Ovary (tissue), 9 donors: ENCODE measurements around the gene PGGHG. TPM values are rescaled to one million over a fixed set of nuclear protein-coding genes. Genes with fewer than 3 reads are reported as not detected.
"Not testable (repeated sequence)": the region's sequence is repeated elsewhere in the genome, so short reads cannot be mapped to it uniquely, and the experiment has no call there.

Experiments
- DNase-seq, 5 donors: peaks; one replicate each; pipeline ENCODE4 v3.0.0-alpha.2; 2019 to 2020
- H3K27ac ChIP-seq, 2 donors: fragments of 200-600 bp; one replicate each; pipeline versions ENCODE4 v1.5.1 to v1.8.0; 2019 to 2022
- H3K27me3 ChIP-seq: fragments of 200-600 bp; one replicate; pipeline ENCODE4 v1.8.0; 2022
- H3K36me3 ChIP-seq: fragments of 200-600 bp; sonication (generic); one replicate; pipeline ENCODE4 v1.5.1; 2019
- H3K4me1 ChIP-seq: one replicate; pipeline ENCODE4 v1.8.1; 2013; ENCODE audit warnings: mild to moderate bottlenecking, moderate library complexity; ENCODE audit not compliant: insufficient read depth
- H3K4me3 ChIP-seq: fragments of 200-600 bp; sonication (generic); one replicate; pipeline ENCODE4 v1.5.1; 2017
- H3K9me3 ChIP-seq, 2 donors: fragments of 200-600 bp in 1 of 2; sonication (generic) in 1 of 2; one replicate each; pipeline versions ENCODE4 v1.5.1 to v1.8.1; 2013 to 2019; ENCODE audit warnings: mild to moderate bottlenecking in 1 of 2, moderate library complexity in 1 of 2
- EP300 ChIP-seq: sonication (generic); formaldehyde crosslinking; IDR thresholded peaks from one replicate; pipeline ENCODE4 v1.6.1; 2017; ENCODE audit warnings: antibody characterized with exemption
- POLR2A ChIP-seq: fragments of 450-650 bp; IDR thresholded peaks from one replicate; pipeline ENCODE4 v1.6.1; 2017; ENCODE audit warnings: antibody characterized with exemption, mild to moderate bottlenecking, moderate library complexity
- WGBS, 3 donors: extraction: QIAGEN DNeasy Blood & Tissue Kit in 1 of 3; methylation state at CpG; one replicate each; pipeline versions ENCODE4 v1.1.5 to v1.1.7; 2013 to 2017; 5-methylcytosine and 5-hydroxymethylcytosine counted together
- intact Hi-C, 4 donors: fragments of 100-400 bp; cut with DNase I; formaldehyde crosslinking; loops; one replicate each; pipeline versions ENCODE4 v1.11.0 to v1.15.1; 2022 to 2023
- polyA plus RNA-seq, 2 donors: library from polyadenylated mRNA; stranded (reverse); fragments of 200-250 nt in 1 of 2; fragments of 350-450 nt in 1 of 2; fragmentation: Illumina TruSeq in 1 of 2; extraction: RNeasy Lipid Tissue Mini Kit (QIAGEN cat#74804) in 1 of 2; gene quantifications; one replicate each; pipeline ENCODE4 v1.2.3, GENCODE V29; 2013 to 2014
- total RNA-seq, 7 donors: library from RNA; depleted of rRNA in 2 of 7; stranded (reverse); fragments of >200 nt in 2 of 7; fragmentation: NEBNext Ultra II Directional in 3 of 7; extraction: Animal tissue kit (Norgen Biotek cat#: 25700) in 3 of 7; gene quantifications; one replicate each; pipeline versions ENCODE4 v1.1.0 to v1.2.4, GENCODE V29; 2016 to 2023
- TF ChIP-seq, protein P1 (sequence below), 3 donors: fragments of 450-650 bp in 2 of 3; fragments of 200-600 bp in 1 of 3; IDR thresholded peaks; one replicate each; pipeline versions ENCODE4 v1.5.1 to v1.8.0; 2016 to 2022; ENCODE audit warnings: antibody characterized with exemption in 3 of 3, mild to moderate bottlenecking in 1 of 3
- donor health status: DM: no; HTN: no; CAD: no; lungs with moderate emphysema.
- donor health status: DM: no; HTN: no; CAD: no.
- donor health status: Bipolar disorder and iron deficiency.
- donor health status: DM: yes; HTN: yes; CAD: no.
- donor health status: DM: no; HTN: no; CAD: no.
- donor health status: DM: yes; HTN: yes; CAD: no.

PGGHG gene
- total and polyA plus RNA-seq, 9 donors: 0.25 to 21.3 (median 9.3) TPM

DNA sequence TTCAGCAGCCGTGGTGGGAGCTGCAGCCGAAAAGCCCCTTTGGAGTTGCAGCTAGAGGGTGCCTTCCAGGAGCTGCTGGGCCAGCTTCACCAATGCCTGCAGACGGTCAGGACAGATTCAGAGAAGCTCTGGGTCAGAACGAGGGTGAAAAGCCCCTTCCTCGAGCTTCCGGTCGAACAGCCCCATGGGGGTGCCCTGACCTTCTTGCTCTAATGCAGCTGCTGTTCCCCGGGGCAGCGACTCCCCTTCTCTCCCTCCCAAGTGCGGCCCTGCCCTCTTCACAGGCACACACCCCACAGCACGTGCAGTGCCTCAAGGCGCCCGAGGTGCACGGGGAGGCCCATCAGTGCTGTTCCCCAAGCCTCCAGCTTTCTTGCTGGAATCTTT, 41.4 kb downstream of the PGGHG start:
- intact Hi-C loops: no loop called here
- H3K27me3 ChIP-seq: no peaks in the 10 kb centered on the region
- H3K4me3 ChIP-seq: no peak overlapping the region
- WGBS, 3 donors: 66 to 77% (median 68%) methylated on average over 14 of the region's 14 CpGs
- H3K9me3 ChIP-seq: no peaks in the 10 kb centered on the region
- H3K36me3 ChIP-seq: no peaks in the 10 kb centered on the region
- no peak overlapping the region for H3K27ac ChIP-seq
- TF ChIP-seq, protein P1, sequence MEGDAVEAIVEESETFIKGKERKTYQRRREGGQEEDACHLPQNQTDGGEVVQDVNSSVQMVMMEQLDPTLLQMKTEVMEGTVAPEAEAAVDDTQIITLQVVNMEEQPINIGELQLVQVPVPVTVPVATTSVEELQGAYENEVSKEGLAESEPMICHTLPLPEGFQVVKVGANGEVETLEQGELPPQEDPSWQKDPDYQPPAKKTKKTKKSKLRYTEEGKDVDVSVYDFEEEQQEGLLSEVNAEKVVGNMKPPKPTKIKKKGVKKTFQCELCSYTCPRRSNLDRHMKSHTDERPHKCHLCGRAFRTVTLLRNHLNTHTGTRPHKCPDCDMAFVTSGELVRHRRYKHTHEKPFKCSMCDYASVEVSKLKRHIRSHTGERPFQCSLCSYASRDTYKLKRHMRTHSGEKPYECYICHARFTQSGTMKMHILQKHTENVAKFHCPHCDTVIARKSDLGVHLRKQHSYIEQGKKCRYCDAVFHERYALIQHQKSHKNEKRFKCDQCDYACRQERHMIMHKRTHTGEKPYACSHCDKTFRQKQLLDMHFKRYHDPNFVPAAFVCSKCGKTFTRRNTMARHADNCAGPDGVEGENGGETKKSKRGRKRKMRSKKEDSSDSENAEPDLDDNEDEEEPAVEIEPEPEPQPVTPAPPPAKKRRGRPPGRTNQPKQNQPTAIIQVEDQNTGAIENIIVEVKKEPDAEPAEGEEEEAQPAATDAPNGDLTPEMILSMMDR (IDR thresholded peaks at IDR 0.05): no peak
- TF ChIP-seq POLR2A (no peak), EP300 (no peak)
- peak in 2 of 5 donors; percentile 19 to 36 for DNase-seq
- peaks cover 20% of the 10 kb centered on the region for H3K4me1 ChIP-seq

DNA sequence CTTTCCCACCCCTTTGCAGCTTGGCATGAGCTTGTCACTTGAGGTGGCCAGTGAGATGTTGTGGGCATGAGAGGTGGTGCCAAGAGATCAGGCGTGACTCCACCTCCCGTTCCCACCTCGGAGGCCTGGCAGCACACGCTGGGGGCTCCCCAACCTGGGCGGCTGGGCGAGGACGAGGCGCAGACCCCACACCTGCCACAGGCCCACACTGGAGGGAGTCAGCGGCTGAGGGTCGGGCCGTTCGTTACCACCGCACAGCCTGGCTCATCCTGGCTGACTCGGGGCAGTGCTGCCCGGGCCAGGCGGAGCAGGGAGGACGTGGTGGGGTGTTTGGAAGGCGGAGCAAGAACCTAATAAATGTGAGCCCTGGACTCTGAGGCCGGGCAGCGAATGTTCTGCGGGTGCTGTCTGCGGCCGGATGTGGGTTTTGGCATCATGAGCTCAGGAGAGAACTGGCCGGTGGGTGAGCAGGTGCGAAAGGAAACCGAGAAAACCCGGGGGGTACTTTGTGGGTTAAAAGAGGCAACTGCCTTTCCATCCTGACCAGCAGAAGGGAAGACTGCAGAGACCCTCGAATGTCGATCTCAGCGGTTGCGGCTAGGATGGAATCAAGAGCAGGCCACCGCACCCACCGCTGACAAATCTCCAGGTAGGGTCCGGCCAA, 41.9 kb downstream of the PGGHG start:
- Histone ChIP-seq H3K27me3 (no peaks in the 10 kb centered on the region), H3K27ac (no peak overlapping the region), H3K4me3 (no peak overlapping the region), H3K4me1 (peaks cover 21% of the 10 kb centered on the region), H3K36me3 (no peaks in the 10 kb centered on the region), H3K9me3 (no peaks in the 10 kb centered on the region)
- 87 to 89% (median 88%) methylated on average over 34 of the region's 34 CpGs for WGBS, 3 donors
- TF ChIP-seq EP300: no peak
- TF ChIP-seq POLR2A: no peak
- TF ChIP-seq, protein P1 (IDR thresholded peaks at IDR 0.05): no peak
- peak in 2 of 5 donors; percentile 23 to 43 for DNase-seq
- intact Hi-C loops: no loop called here

DNA sequence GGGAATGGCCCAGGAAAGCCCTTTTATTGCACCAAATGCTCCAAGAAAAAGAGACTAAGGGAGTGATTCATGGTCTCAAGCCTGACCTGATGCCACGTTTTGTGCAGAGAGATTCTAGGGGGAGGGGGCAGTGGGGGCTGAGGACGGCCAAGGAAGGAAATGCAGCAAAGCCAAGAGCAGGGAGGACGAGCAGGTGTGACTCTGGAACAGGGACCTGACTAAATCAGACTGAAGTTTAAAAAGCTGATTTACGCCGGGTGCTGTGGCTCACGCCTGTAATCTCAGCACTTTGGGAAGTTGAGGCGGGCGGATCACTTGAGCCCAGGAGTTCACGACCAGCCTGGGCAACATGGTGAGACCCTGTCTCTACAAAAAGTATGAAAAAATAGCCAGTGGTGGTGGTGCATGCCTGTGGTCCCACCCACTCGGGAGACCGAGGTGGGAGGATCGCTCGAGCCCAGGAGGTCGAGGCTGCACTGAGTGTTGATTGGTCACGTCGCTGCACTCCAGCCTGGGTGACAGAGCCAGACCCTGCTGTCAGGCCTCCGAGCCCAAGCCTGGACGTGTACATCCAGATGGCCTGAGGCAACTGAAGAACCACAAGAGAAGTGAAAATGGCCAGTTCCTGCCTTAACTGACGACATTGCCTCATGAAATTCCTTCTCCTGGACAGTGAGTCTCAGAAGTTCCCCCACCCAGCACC, 42.6 kb downstream of the PGGHG start:
- Histone ChIP-seq H3K4me1 (peaks cover 20% of the 10 kb centered on the region), H3K9me3 (no peaks in the 10 kb centered on the region), H3K27ac (no peak overlapping the region), H3K27me3 (no peaks in the 10 kb centered on the region), H3K36me3 (no peaks in the 10 kb centered on the region), H3K4me3 (no peak overlapping the region)
- intact Hi-C loops: no loop called here
- WGBS, 3 donors: 78 to 84% (median 83%) methylated on average over 19 of the region's 19 CpGs
- DNase-seq: peak in 2 of 5 donors; percentile 15 to 30
- TF ChIP-seq, protein P1 (IDR thresholded peaks at IDR 0.05): no peak
- no peak for TF ChIP-seq EP300
- TF ChIP-seq POLR2A: no peak

DNA sequence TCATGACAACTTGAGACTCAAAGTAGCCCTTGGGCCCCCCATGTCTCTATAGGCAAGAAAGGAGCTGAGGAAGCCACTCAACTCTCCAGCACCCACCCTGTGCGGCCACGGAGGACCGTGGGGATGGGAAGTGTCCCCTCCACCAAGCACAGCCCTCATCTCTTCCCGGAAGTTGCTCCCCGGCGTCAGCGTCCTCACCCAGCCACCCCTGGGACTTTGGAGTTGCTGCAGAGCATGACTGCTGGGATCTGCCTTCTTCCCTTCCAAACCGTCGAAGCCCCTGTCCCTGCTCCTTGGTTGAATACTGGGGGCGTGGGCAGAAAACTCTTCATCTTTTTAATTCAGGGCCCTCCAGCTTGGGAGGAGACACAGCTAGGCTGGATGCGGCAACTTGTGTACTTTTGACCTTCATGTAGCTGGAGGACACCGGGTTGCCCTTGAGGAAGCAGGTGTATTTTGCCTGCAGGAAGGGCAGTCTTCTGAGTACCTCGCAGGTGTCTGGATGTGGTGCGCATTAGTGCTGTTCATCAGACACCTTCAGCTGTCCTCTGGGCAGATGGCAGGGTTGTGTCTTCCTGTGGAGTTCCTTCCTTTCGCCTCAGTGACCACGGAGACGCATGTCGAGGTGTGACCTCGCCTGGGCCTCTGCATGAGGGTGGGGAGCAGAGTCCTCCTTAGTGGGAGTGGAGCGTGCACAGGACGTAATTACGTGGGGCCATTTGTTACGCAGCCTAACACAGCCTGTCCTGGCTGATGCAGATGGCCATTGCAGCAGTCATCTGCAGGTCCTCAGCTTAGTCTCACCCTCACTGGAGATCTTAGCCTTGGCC, 43.9 kb downstream of the PGGHG start:
- Histone ChIP-seq H3K36me3 (no peaks in the 10 kb centered on the region), H3K4me1 (peaks cover 16% of the 10 kb centered on the region), H3K9me3 (no peaks in the 10 kb centered on the region), H3K27me3 (no peaks in the 10 kb centered on the region), H3K27ac (no peak overlapping the region), H3K4me3 (no peak overlapping the region)
- intact Hi-C loops: no loop called here
- 93 to 96% (median 94%) methylated on average over 23 of the region's 23 CpGs for WGBS, 3 donors
- DNase-seq: peak in 2 of 5 donors; percentile 20 to 35
- TF ChIP-seq, protein P1 (IDR thresholded peaks at IDR 0.05): no peak
- TF ChIP-seq POLR2A (no peak), EP300 (no peak)

DNA sequence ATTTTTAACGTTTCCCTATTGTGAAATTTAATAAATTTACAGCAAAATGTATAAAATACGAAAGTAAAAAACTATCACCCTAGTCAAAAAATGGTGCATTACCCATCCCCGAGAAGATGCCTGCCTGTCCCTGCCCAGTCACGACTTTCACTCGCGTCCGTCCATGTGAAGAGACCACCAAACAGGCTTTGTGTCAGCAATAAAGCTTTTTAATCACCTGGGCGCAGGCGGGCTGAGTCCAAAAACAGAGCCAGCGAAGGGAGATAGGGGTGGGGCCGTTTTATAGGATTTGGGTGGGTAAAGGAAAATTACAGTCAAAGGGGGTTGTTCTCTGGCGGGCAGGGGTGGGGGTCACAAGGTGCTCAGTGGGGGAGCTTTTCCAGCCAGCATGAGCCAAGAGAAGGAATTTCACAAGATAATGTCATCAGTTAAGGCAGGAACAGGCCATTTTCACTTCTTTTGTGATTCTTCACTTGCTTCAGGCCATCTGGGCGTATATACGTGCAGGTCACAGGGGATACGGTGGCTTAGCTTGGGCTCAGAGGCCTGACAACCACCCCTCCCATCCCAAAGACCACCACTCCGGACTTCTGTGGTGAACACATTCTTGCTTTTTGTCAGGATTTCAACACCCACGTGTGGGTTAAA, 44.8 kb downstream of the PGGHG start:
- peak in 2 of 5 donors; percentile 20 to 37 for DNase-seq
- 84 to 86% (median 84%) methylated on average over 17 of the region's 17 CpGs for WGBS, 3 donors
- intact Hi-C loops, H3K27ac ChIP-seq, H3K36me3 ChIP-seq, H3K9me3 ChIP-seq, H3K27me3 ChIP-seq, H3K4me3 ChIP-seq: not testable (repeated sequence)
- peaks cover 16% of the 10 kb centered on the region for H3K4me1 ChIP-seq
